ENCODE data around the gene PTAFR. TPM values are rescaled to one million over a fixed set of nuclear protein-coding genes. Genes with fewer than 3 reads are reported as not detected.

Gene PTAFR
- total RNA-seq, 1 experiment from 2014 or later, result 74.2 TPM

DNA sequence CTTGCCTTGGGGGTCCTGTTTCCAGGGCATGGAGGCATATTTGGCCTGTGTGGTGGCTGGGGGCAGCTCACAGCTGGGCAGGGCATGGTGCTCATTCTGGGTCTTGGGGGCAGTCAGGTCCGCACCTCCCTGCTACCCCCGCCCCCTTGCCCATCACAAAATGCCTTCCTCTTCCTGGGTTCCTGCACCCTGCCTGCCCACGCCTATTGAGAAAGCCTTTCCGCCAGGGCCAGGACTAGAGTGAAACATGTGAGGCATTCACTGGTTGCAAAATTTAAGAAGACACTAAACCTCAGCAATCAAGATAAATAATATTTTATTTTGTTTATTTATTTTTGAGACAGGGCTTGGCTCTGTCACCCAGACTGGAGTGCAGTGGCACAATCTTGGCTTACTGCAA, 19.7 kb downstream of the PTAFR start:
- Histone ChIP-seq H3K27me3 (ENCODE audit: low read length) (no peaks in the 10 kb centered on the region), H4K20me1 (ENCODE audit: insufficient read depth, low read depth, low read length) (no peaks in the 10 kb centered on the region), H3K36me3 (ENCODE audit: insufficient read depth, low read length) (no peaks in the 10 kb centered on the region), H3K4me2 (ENCODE audit: low read depth, low read length, poor library complexity, severe bottlenecking) (no peak overlapping the region), H3K79me2 (ENCODE audit: low read length) (peaks cover 57% of the 10 kb centered on the region), H3K4me1 (ENCODE audit: low read length) (peaks cover 16% of the 10 kb centered on the region), H3K9me2 (replicated peaks; ENCODE audit: insufficient read depth, low read length) (no peaks in the 10 kb centered on the region), H2AFZ (ENCODE audit: low read length) (no peak overlapping the region), H3K4me3 (ENCODE audit: low read length) (no peak overlapping the region), H3K9ac (ENCODE audit: low read length) (no peak overlapping the region), H3K27ac (ENCODE audit: low read length) (peak overlapping the region; percentile 3; the same call in 1 of the 2 replicates), H3K9me3 (ENCODE audit: low read length) (no peaks in the 10 kb centered on the region)
- DNase-seq, result no peak

GRCh38 chr1:28155628-28156027, 20.9 kb downstream of the PTAFR start:
- peaks cover 12% of the 10 kb centered on the region for H3K4me1 ChIP-seq (ENCODE audit: low read length)
- H4K20me1 ChIP-seq (ENCODE audit: insufficient read depth, low read depth, low read length), result no peaks in the 10 kb centered on the region
- no peak overlapping the region for H3K4me3 ChIP-seq (ENCODE audit: low read length)
- H3K27me3 ChIP-seq (ENCODE audit: low read length), result no peaks in the 10 kb centered on the region
- no peak for DNase-seq
- H3K79me2 ChIP-seq (ENCODE audit: low read length), result peaks cover 45% of the 10 kb centered on the region
- no peak overlapping the region for H3K9ac ChIP-seq (ENCODE audit: low read length)
- H3K36me3 ChIP-seq (ENCODE audit: insufficient read depth, low read length), result peaks cover 3% of the 10 kb centered on the region; the same call in 1 of the 2 replicates
- H3K9me3 ChIP-seq (ENCODE audit: low read length), result no peaks in the 10 kb centered on the region
- no peak overlapping the region for H3K27ac ChIP-seq (ENCODE audit: low read length)
- H3K9me2 ChIP-seq (replicated peaks; ENCODE audit: insufficient read depth, low read length), result no peaks in the 10 kb centered on the region
- no peak overlapping the region for H3K4me2 ChIP-seq (ENCODE audit: low read depth, low read length, poor library complexity, severe bottlenecking)
- H2AFZ ChIP-seq (ENCODE audit: low read length), result no peak overlapping the region

DNA sequence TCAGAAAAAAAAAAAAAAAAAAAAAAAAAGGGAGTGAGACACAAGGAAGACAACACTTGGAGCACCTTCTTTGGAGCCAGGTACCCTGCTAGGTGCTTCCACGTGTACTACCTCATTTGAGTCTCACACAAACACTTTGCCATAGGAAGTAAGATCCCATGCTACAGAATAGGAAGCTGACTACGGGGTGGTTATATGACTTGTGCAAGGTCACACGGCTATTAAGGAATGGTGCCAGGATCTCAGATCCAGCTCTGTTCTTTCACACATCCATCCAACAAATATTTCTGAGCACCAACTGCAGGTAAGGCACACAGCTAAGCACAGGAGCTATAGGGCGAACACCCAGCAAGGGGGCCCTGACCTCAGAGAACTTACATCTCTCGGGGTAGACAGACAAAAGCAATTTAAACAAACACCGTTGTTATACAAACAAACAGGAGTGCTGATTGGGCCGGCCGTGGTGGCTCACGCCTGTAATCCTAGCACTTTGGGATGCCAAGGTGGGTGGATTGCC, 22.4 kb downstream of the PTAFR start:
- H3K79me2 ChIP-seq (ENCODE audit: low read length), result peaks cover 35% of the 10 kb centered on the region
- H3K27ac ChIP-seq (ENCODE audit: low read length), result no peak overlapping the region
- H2AFZ ChIP-seq (ENCODE audit: low read length), result no peak overlapping the region

GRCh38 chr1:28150125-28150780, 26.2 kb downstream of the PTAFR start:
- Histone ChIP-seq H3K4me1 (ENCODE audit: low read length) (peaks cover 57% of the 10 kb centered on the region), H2AFZ (ENCODE audit: low read length) (no peak overlapping the region), H3K9me3 (ENCODE audit: low read length) (no peaks in the 10 kb centered on the region), H3K9me2 (replicated peaks; ENCODE audit: insufficient read depth, low read length) (no peaks in the 10 kb centered on the region), H3K9ac (ENCODE audit: low read length) (no peak overlapping the region), H3K79me2 (ENCODE audit: low read length) (peaks cover 24% of the 10 kb centered on the region), H3K27ac (ENCODE audit: low read length) (peak overlapping the region; percentile 99), H3K36me3 (ENCODE audit: insufficient read depth, low read length) (peaks cover 14% of the 10 kb centered on the region), H3K27me3 (ENCODE audit: low read length) (no peaks in the 10 kb centered on the region), H4K20me1 (ENCODE audit: insufficient read depth, low read depth, low read length) (no peaks in the 10 kb centered on the region), H3K4me3 (ENCODE audit: low read length) (no peak overlapping the region), H3K4me2 (ENCODE audit: low read depth, low read length, poor library complexity, severe bottlenecking) (no peak overlapping the region)
- no peak for DNase-seq

More for the DNA sequence above, 22.4 kb downstream of the PTAFR start:
- Histone ChIP-seq H3K36me3 (ENCODE audit: insufficient read depth, low read length) (peaks cover 14% of the 10 kb centered on the region; the same call in 1 of the 2 replicates), H3K9me2 (replicated peaks; ENCODE audit: insufficient read depth, low read length) (no peaks in the 10 kb centered on the region), H3K4me2 (ENCODE audit: low read depth, low read length, poor library complexity, severe bottlenecking) (no peak overlapping the region), H3K4me3 (ENCODE audit: low read length) (no peak overlapping the region), H3K4me1 (ENCODE audit: low read length) (peaks cover 19% of the 10 kb centered on the region), H3K27me3 (ENCODE audit: low read length) (no peaks in the 10 kb centered on the region), H4K20me1 (ENCODE audit: insufficient read depth, low read depth, low read length) (no peaks in the 10 kb centered on the region), H3K9ac (ENCODE audit: low read length) (no peak overlapping the region), H3K9me3 (ENCODE audit: low read length) (no peaks in the 10 kb centered on the region)
- DNase-seq, result no peak

DNA sequence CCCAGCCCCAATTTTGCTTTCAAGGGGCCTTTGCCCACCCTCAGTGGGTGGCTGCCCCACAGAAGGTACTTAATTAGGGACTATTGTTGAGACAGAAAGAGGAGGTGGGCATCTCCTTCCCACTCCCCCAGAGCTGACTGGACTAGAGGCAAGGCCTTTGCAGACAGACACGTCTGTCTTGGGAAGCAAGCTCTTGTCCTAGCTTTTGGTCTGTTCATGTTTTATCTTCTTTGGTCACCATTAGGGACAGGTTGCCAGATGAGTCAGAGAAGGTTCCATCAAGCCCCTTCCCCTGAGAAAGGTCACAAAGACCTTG, 27.7 kb downstream of the PTAFR start:
- H3K4me3 ChIP-seq (ENCODE audit: low read length), result peak overlapping the region; percentile 20; the same call in 1 of the 2 replicates
- peaks cover 16% of the 10 kb centered on the region for H3K79me2 ChIP-seq (ENCODE audit: low read length)
- H3K4me2 ChIP-seq (ENCODE audit: low read depth, low read length, poor library complexity, severe bottlenecking), result peak overlapping the region; percentile 80
- no peaks in the 10 kb centered on the region for H3K27me3 ChIP-seq (ENCODE audit: low read length)
- peaks cover 71% of the 10 kb centered on the region for H3K4me1 ChIP-seq (ENCODE audit: low read length)
- no peak for DNase-seq
- no peaks in the 10 kb centered on the region for H3K9me2 ChIP-seq (replicated peaks; ENCODE audit: insufficient read depth, low read length)
- H2AFZ ChIP-seq (ENCODE audit: low read length), result no peak overlapping the region
- no peaks in the 10 kb centered on the region for H3K9me3 ChIP-seq (ENCODE audit: low read length)
- H4K20me1 ChIP-seq (ENCODE audit: insufficient read depth, low read depth, low read length), result no peaks in the 10 kb centered on the region
- H3K27ac ChIP-seq (ENCODE audit: low read length), result peak overlapping the region; percentile 99
- peak overlapping the region; percentile 75 for H3K9ac ChIP-seq (ENCODE audit: low read length)
- H3K36me3 ChIP-seq (ENCODE audit: insufficient read depth, low read length), result peaks cover 14% of the 10 kb centered on the region

DNA sequence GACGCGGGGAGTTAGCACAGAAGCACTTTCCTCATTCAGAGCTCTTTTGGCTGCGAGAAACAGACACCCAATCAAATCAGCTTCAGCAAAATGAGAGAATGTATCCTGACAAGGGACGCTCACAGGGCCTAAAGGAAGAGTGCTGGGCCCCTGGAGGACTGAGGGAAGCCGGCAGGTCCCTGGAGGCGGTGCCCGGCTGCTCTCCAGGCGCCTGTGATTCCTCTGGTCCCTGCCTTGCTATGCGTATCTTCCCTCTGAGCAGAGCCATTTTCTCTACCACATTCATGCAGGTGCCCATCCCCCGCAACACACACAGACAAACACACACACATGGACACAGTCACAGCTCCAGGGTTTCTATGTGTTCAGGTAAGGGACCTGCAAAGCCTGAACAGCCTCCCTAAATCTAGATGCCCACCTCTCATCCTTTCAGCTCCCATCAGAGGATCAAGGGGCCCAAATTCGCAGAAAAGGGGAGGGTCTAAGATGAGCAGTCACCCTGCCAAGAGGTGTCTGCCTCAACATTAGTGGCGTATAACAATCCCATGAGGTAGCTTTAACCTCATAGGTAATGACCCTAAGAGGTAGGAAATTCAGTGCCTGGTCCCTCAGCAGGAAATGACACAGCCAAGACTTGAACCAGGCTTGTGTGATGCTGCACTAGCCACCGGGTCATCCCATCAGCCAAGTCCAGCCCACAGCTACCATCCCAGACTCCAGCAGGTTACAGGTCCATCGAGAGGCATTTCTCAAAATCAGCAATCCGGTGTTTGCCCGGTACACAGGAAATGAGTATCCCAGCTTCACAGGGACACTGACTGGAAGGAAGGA, 29.0 kb downstream of the PTAFR start:
- Histone ChIP-seq H4K20me1 (ENCODE audit: insufficient read depth, low read depth, low read length) (no peaks in the 10 kb centered on the region), H3K9me3 (ENCODE audit: low read length) (no peaks in the 10 kb centered on the region), H3K9me2 (replicated peaks; ENCODE audit: insufficient read depth, low read length) (no peaks in the 10 kb centered on the region), H3K27ac (ENCODE audit: low read length) (peak overlapping the region; percentile 99), H3K4me1 (ENCODE audit: low read length) (peaks cover 78% of the 10 kb centered on the region), H3K9ac (ENCODE audit: low read length) (peak overlapping the region; percentile 75), H2AFZ (ENCODE audit: low read length) (no peak overlapping the region), H3K4me2 (ENCODE audit: low read depth, low read length, poor library complexity, severe bottlenecking) (peak overlapping the region; percentile 80), H3K27me3 (ENCODE audit: low read length) (no peaks in the 10 kb centered on the region), H3K4me3 (ENCODE audit: low read length) (peak overlapping the region; percentile 59), H3K79me2 (ENCODE audit: low read length) (0 out of 2 replicates have a peak, but pooled peaks cover 8% of the 10 kb centered on the region), H3K36me3 (ENCODE audit: insufficient read depth, low read length) (peaks cover 14% of the 10 kb centered on the region)
- peak; percentile 88 for DNase-seq

GRCh38 chr1:28145728-28146127, 30.8 kb downstream of the PTAFR start:
- Histone ChIP-seq H3K9me3 (ENCODE audit: low read length) (no peaks in the 10 kb centered on the region), H3K27me3 (ENCODE audit: low read length) (no peaks in the 10 kb centered on the region), H4K20me1 (ENCODE audit: insufficient read depth, low read depth, low read length) (no peaks in the 10 kb centered on the region), H2AFZ (ENCODE audit: low read length) (no peak overlapping the region), H3K27ac (ENCODE audit: low read length) (peak overlapping the region; percentile 99), H3K9me2 (replicated peaks; ENCODE audit: insufficient read depth, low read length) (no peaks in the 10 kb centered on the region), H3K4me1 (ENCODE audit: low read length) (peaks cover 72% of the 10 kb centered on the region), H3K4me2 (ENCODE audit: low read depth, low read length, poor library complexity, severe bottlenecking) (no peak overlapping the region), H3K79me2 (ENCODE audit: low read length) (0 out of 2 replicates have a peak, but pooled peaks cover 8% of the 10 kb centered on the region), H3K9ac (ENCODE audit: low read length) (no peak overlapping the region), H3K4me3 (ENCODE audit: low read length) (no peak overlapping the region), H3K36me3 (ENCODE audit: insufficient read depth, low read length) (peaks cover 12% of the 10 kb centered on the region)
- DNase-seq, result no peak
